ENCODE results near the gene TMED10.
"Not testable (repeated sequence)": the region's sequence is repeated elsewhere in the genome, so short reads cannot be mapped to it uniquely, and the experiment has no call there.

Gene TMED10

DNA sequence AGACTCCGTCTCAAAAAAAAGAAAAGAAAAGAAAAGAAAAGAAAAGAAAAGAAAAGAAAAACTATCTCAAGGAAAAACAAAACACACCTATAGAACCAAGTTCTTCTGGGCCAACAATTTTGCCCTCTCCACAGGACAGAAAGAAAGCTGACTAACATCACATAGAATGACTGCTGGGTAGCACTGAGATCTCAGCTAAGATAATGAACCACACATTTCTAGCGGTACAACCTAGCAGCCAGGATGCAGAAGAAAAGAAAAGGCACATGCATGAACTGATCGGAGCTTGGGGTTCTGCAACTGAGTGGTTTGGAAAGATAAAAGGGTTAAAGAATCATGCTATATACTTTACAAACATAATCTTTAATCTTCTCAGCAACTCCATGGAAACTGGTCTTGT, 19.5 kb downstream of the TMED10 start:
- no peak for DNase-seq

DNA sequence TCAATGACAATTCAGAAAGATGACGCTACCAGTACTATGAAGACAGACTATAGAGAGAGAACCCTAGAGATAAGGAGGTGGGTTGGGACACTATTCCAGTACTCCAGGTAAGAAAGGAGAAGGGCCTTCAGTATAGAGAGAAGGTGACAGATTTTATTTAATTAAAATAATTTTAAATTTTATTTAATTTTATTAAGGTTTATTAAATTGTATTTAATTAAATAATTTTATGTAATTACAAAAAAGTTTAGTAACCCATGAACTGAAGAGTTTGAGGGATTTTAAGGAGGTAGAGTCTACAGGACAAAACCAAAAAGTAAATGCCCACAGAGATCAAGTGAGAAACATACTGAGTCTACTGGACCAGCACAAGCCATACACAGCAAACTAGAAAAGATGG, 20.3 kb downstream of the TMED10 start:
- DNase-seq: no peak

DNA sequence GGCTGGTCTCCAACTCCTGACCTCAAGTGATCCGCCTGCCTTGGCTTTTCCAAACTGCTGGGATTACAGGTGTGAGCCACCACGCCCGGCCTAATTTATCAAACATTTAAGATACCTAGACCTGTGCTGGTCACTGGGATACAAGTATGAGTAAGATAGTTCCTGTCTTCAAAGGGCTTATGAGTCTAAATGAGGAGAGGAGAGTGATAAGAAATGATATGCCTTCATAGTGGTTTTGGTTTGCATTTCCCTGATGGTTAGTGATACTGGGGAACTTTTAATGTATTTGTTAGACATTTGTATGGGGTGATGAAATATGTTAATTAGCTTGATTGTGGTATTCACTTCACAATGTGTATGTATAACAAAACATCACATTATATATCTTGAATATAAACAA, 21.2 kb downstream of the TMED10 start:
- DNase-seq: no peak

DNA sequence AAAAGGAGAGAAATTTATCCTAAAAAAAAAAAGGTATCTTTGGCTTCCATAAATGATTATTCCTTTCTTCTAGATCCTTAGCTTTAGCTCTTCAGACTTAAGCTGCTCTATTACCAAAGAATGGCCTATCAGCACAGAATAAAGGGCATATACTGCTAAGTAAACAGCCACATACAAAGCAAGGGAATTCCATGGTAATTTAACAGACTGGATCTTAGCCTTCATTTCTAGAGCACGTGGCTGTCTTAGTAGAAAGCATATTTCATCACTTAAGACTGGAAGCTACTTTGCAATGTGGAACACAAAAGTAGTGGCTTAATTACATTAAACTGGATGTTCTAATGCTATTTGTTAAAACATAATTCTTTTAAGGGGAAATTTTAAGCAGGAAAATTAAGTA, 23.1 kb downstream of the TMED10 start:
- peak; percentile 35 for DNase-seq

DNA sequence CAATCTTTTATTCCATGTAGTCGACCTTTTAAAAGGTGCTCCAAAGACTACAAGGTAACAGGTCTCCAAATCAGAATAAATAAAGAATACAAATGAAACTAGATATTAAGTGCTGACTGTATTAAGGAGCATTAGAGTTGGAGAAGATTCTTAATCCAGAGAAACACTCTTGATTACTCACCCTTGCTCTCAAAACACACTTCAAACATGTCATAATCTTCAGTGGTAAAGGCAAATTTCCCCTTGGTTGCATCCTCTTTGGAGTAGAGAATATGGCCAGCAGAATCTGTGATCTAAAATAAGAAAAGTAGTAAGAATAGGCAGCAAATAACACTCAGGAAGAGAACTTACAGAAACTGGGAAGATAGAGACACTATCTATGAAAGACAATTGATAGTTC, 24.6 kb downstream of the TMED10 start:
- no peak for DNase-seq

DNA sequence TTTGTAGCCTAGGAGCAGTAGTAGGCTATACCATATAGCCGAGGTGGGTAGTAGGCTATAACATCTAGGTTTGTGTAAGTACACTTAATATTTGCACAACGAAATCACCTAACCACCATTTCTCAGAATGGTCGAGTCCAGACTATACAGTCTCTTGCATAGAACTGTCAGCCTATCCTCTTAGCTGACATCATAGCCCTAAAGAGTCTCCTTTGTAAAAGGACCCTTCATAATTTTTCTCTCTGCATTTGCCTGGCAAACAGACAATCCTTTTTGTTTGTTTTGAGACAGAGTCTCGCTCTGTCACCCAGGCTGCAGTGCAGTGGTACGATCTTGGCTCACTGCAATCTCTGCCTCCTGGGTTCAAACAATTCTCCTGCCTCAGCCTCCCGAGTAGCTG, 25.8 kb downstream of the TMED10 start:
- not testable (repeated sequence) for DNase-seq

DNA sequence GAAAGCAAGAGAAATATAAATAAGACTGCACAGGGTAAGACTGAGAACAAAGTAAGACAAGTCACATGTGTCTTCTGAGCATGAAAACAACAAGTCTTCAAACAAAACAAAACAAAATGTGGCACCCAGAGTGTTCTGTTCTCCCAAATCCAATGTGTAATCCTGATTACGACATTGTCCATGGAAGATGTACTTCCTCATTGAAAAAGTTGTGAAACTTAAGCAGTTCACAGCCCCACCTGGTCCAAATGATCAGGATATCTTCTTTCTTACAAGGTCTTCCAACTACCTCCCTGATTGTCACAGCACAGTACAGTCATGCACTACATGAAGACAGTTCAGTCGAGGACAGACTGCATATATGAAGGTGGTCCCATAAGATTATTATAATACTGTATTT, 26.3 kb downstream of the TMED10 start:
- DNase-seq: no peak

DNA sequence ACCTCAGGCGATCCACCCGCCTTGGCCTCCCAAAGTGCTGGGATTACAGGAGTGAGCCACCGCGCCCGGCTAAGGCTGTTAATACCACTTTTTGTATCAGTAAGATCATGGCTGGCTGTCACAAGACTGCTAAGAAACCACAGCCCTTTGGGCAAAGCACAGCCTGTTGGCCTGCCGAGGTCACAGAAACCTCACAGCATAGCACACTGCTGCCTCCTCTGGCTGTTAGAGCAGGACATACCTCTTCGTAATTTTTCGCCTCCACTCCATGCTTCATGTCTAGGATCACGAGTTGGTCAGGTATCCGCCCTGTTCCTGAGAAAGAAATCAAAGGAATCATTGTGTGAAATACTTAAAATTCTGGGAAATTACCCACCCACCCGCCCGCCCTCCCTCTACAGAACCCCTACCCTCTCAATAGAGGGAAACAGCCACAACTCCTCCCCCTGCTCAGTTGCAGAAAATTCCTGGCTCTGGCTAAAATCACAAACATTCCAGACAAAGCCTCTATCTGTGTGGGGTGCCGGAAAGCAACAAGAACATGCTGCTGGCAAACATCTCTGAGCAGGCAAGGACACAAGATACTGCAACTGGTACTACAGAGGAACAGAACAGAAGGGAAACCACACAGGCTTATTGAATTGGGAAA, 28.9 kb downstream of the TMED10 start:
- no peak for DNase-seq

DNA sequence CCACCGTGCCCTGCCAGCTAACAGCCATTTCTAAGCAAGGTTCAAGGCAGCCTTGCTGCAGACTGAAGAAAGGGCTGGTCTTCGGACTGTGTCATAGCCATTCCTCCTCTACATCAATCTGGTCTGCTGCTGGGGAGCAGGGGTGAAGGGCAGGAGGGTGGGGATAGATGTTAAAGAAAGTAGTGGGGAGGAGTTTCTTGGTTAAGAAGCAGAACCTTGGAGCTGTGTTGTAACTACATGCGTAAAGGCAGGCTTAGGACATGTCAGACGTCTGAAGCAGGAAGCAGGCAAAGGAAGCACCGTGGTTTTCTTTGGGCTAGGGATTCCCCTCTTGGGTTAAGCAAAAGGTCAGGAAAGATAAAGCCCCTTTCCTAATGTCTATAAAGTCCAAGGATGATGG, 31.5 kb downstream of the TMED10 start:
- DNase-seq: no peak

DNA sequence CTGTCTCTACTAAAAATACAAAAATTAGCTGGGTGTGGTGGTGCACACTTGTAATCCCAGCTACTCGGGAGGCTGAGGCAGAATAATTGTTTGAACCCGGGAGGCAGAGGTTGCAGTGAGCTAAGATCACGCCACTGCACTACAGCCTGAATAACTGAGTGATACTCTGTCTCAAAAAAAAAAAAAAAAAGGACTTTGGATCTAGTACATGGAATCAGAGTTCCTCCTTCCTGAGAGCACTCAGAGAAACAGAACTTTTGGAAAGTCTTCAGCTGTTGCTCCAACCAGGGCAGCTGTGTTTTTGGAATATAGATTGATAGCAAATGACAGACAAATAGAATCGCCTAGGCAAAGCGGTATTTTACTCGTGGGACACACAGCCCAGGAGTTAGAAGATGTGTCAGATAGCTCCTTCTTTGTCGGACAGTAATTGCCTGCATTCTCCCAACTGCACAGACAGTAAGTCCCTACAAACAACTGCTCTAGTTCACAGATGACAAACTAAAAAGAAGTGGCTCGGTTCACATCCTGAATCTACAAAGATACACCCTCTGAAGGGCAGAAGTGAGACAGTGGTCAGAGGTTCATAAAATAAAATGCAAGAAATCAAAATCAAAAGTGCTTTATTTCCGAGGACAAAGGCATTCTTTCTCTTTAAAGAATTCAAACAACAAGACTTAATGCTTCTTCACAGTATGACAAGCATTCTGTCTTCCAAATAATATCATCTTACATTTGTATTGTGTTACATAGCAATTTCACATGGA, 32.5 kb downstream of the TMED10 start:
- DNase-seq: no peak

DNA sequence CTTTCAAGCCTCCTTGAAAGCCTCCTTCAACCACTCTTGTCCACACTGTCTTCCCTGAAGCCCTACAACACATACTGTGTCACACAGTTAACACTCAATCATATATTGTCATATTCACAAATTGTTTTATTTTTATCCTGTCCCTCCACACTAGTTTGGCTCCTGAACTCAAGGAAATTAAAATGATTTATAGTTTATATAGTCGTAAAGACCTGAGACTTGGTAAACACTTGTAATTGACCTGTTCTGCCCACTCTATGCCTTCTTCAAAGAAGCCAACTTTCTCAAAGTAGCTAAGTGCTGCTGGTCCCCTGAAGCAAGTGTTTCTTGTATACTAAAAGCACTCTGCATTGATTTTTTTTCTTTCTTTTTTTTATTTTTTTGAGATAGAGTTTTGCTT, 33.9 kb downstream of the TMED10 start:
- DNase-seq: no peak

DNA sequence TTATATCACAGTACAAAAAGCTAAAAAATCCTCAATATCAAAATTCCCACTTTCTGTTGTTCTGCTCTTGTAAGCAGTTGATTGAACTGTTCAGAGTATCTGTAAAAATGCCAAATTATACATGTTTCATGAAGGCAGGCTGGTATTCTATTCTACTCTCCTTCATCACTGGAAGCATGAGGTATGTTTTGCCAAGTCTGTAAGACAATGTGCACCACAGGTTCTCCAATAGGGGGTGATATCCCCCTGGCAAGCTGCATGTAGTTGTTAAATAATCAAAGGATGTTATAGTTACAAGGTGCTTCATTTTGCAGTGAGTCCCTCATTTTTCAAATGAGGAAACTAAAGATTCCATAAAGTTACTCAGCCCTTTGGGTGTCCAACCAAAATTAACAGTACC, 34.4 kb downstream of the TMED10 start:
- DNase-seq: peak; percentile 62

DNA sequence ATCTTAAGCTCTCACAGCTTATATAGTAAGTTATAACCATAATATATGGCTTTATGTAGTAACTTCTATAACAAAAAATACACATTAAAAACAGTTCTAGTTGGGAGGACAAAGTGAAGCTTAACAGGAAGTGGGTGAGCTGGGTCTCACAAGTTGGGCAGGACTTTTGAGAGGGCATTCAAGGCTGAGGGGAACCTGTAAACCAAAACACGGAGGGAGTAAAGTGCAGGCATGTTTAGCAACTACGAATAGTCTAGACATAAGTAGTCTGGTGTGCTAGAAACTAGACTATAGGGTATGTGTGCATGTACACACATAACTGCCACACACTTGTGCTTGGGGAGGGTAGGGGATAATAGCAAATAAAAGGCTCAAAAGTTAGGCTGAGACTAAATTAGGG, 35.4 kb downstream of the TMED10 start:
- DNase-seq: no peak

DNA sequence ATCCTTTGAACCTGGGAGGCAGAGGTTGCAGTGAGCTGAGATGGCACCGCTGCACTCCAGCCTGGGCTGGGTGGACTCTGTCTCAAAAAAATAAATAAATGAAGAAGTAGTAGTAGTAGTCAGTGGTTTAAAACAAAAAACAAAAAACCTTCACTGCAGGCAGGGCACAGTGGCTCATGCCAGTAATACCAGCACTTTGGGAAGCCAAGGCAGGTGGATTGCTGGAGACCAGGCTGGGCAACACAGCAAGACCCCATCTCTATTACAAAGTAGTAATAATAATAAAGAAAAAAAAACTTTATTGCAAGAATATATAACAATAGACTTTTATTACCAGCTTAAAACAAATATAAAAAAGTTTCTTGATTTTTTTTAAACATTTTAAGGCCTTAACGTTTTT, 35.8 kb downstream of the TMED10 start:
- no peak for DNase-seq

DNA sequence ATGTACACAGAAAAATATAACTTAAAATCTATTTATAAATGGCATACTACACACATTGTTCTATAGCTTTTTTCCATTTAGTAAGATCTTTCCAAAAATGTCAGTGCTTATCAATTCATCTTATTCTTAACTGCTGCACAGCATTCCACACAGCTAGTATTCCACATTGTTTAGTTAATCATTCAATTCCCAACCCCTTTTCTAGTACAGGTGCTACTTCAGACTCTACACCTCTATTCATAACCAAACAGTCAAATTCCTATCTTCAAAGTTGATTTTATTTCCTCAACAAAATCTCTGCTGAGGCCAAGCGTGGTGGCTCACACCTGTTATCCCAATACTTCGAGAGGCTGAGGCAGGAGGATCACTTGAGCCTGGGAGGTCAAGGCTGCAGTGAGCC, 37.2 kb downstream of the TMED10 start:
- no peak for DNase-seq

DNA sequence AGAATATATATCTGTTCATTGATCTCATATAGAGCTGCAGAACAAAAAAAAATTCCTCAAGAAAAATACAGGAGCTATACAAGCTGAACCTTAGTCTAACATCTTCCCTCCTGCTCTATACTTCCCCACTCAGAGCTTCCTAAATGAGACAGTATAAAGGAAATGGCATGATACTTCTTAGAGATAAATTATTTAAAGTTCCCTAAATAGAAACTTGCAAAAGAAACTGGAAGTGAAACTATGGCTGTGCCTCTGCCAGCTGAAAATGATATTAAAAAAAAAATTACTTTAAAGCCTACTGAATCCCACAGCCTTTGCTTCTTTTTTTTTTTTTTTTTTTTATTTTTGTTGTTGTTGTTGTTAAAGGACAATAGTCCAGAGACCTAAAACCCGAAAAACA, 37.9 kb downstream of the TMED10 start:
- DNase-seq: no peak

DNA sequence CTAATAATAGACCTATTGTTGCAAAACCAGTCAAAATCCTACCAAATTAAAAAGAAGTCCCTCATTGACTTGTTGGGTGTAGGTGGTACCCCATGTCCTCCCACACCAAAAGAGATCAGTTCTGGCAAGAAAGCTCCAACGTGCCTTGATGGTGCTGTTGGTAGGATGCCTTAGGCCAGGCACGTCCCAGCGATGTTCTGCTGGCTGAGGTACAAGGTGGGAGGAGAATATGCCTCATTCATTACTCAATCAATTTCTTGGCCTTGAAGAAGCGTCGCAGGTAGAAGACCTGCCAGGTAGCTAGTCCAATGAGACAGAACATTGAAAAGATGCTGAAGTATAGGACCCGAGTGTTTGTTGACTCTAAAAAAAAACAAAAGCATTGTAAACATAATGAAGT, 41.8 kb downstream of the TMED10 start:
- DNase-seq: no peak

DNA sequence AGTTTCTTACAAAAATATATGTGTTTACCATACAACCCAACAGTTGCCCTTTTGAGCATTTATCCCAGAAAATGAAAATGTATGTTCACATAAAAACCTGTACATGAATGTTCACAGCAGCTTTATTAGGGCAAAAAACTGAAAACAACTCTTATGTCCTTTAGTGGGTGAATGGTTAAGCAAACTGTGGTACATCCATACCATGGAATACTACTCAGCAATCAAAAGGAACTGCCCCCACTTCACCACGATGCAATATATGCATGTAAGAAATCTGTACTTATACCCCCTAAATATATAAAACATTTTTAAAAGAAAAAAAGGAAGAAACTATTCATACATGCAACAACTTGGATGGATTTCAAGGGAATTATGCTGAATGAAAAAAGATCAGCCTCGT, 42.8 kb downstream of the TMED10 start:
- no peak for DNase-seq

DNA sequence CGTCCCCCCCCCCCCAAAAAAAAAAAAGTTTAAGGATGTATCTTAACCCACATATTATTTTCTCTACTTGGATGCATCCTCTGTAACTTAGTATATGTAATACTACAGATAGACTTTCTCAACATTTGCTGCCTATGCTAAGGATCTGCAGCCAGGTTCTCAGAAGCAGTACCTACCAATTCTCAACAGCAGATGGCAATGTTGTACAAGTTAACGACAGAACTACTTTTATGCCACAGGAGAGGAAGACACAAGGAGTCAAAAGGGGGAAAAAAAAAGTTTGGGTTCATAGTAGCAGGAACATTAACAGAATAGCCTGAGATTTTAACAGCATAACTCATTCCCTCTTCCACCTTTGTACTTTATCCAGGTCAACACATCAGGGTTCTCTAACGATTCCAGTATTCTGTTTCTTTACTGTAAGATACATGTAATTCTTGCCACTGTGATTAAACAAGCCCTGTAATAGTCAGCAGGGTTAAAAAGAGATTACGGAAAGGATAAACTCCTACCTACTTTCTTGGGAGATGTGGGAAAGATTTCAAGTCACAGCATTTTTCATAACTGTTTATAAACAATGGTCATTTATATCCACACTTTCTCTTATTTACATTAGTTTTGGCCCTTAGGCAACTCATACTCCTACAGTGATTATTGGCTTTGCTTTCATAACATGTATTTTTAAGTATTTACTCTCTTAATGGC, 43.9 kb downstream of the TMED10 start:
- DNase-seq: peak; percentile 83

DNA sequence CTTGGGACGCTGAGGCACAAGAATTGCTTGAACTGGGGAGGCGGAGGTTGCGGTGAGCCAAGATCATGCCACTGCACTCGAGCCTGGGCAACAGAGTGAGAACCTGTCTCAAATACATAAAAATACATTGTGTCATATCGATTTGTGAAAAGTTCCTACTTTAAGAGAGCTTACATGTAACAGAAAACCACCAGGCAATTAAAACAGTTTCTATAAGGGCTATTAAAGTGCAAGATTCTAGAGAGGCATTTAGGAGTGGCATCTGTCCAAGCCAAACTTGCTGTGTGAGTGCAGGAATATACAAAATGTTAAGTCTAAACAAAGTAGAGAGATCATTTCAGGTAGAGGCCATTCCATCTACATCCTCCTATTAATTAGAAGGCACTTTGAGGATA, 47.8 kb downstream of the TMED10 start:
- DNase-seq: no peak

DNA sequence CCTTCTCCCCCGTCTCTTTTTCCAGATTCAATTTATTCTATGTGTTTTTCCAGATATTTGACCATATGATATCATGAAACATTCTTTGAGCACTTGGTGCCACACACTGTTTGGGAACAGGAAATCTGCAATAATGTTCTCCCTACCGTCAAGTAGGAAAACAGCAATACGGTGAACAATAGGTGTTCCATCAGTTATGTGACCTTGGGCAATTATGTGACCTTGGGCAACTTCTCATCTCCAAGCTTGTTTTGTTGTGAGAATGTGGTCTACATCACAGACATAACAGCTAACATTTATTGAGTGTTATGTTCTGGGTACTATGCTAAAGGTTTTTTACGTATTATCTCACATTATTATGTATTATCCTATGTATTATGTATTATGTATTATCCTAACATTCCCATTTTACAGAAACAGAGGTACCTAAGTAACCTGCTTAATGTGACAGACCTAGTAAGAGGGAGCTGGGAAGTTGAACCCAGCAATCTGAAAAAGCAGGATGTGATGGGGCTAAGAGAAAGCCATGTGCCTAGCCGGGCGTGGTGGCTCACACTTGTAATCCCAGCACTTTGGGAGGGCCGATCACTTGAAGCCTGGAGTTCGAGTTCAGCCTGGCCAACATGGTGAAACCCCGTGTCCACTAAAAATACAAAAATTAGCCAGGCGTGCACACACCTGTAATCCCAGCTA, 48.4 kb downstream of the TMED10 start:
- DNase-seq: peak; percentile 20

DNA sequence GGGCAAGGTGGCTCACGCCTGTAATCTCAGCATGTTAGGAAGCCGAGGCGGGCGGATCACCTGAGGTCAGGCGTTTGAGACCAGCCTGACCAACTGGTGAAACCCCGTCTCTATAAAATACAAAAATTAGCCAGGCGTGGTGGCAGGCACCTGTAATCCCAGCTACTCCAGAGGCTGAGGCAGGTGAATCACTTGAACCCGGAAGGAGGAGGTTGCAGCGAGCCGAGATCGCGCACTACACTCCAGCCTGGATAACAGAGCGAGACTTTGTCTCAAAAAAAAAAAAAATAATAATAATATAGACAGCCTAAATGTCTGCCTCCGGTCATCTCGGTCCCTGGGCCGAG, 49.0 kb downstream of the TMED10 start:
- not testable (repeated sequence) for DNase-seq

DNA sequence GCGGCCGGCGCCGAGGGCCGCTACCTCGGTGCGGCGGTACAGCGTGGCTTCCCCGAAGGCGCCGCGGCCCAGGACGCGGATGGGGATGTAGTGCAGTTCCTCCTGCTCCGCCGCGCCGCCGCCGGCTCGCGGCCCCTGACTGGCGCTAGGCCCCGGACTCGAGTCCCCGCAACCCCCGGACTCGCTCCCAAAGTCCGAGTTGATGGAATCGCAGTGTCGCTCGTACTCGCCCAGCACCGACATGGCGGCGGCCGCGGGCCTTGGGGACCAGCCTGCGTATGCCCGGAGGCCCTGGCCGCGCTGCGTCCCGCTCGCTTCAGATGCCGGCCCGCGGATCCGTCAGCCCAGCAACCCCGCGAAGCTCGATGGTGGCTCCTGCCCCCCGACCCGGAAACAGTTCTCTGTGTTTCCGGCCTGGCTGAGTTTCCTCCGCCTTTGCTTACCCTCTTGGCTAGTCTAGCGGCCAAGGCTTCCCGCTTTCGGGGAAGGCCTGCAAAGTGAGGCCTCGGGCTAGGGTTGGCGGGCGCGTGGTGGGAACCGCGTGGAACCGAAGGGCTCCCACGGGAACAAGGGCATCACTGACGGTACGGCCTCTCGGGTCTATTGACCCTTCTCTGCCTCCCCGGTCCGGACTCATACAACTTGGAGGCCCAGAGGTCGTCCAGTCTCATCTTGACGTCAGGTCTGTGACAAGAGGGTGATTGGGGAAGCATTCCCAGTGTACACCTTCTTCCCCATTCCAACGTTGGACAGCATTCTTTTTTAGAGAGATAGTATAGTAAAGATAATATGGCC, 49.5 kb downstream of the TMED10 start, which contains the start of gene NEK9:
Gene NEK9 (minus strand): TSS at position 370 of the 795 bp plus-strand sequence. CDS start 127 bp downstream, at position 243.
- DNase-seq: peak; percentile 95
